NT2/D1 (cell line): ENCODE results near the gene CATSPERB.

Source experiments
- YY1 ChIP-seq: IDR thresholded peaks from 2 replicates; pipeline ENCODE4 v1.6.1; 2011; ENCODE audit not compliant: insufficient read length, insufficient read depth
- ZNF274 ChIP-seq: IDR thresholded peaks from 2 replicates; pipeline ENCODE4 v1.6.1; 2011; ENCODE audit warnings: mild to moderate bottlenecking, low read depth, low read length

DNA sequence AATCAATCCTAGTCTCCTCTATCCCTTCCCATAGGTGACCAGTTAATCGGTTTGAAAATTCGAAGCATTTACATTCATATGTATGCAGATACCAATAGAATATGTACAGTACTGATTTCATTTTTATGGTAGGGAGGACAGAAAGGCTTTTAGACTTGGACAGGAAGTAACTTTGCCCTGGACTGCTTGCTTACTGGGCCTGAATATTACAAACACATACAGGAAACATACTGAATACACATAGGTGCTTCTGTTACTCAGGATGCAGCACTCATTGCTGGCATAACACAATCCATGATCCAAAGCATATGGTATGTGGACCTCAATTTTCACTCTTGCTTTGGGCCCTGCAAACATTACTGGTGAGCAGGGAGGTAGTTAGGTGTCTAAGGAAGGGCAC lies 71.1 kb downstream of the CATSPERB start:
- TF ChIP-seq ZNF274 (no peak), YY1 (no peak)
